HepG2 (cell line): ENCODE measurements around the gene SLC7A11. TPM values are rescaled to one million over a fixed set of nuclear protein-coding genes. Genes with fewer than 3 reads are reported as not detected.

Experiments
- ATAC-seq: fragments of 200-7000 bp; cut with Tn5 transposase; 3 replicates; pipeline ENCODE4 v1.9.1; 2020; ENCODE audit warnings: mild to moderate bottlenecking, moderate library complexity
- BruUV-seq: library from RNA; stranded (reverse); fragments of 400-500 nt; replicated peaks from 2 replicates; lab custom pipeline; 2021; lab: Mats Ljungman, UMichigan
- CTCF ChIA-PET: fragments of 300-600 bp; formaldehyde crosslinking; extraction: SDS; loops from one replicate; lab custom pipeline; 2021; ENCODE audit warnings: low total read pairs, inconsistent platforms, low intra/inter-chr PET ratio; lab: Yijun Ruan, JAX
- POLR2A ChIA-PET: fragments of 350-600 bp; sonication (Branson Sonifier 250); formaldehyde crosslinking; loops from one replicate; lab custom pipeline; 2020; ENCODE audit warnings: antibody characterized with exemption, inconsistent platforms; lab: Yijun Ruan, JAX
- DNase-seq: peaks from one replicate; pipeline ENCODE4 v3.0.0-alpha.2; 2015; ENCODE audit warnings: low spot score
- FAIRE-seq: peaks from 3 replicates; lab custom pipeline; 2011; peaks lifted over from hg19 to GRCh38; lab: Jason Lieb, UNC
- H2AFZ ChIP-seq: one replicate; pipeline ENCODE4 v1.6.1; 2011; ENCODE audit warnings: low read length, inconsistent platforms
- H3K27ac ChIP-seq: fragments of 300-600 bp; 3 replicates; pipeline ENCODE4 v1.8.0; 2011; ENCODE audit warnings: mixed run types, mild to moderate bottlenecking, mixed read lengths, low read length, inconsistent platforms; ENCODE audit not compliant: insufficient read depth; ENCODE audit errors: extremely low read length
- H3K27me3 ChIP-seq, 2 experiments: fragments of 200-600 bp in 1 of 2; 2 replicates in 1 of 2; 3 replicates in 1 of 2; pipeline versions ENCODE4 v1.6.0 to v1.8.0; 2011; ENCODE audit warnings: low read length in 2 of 2, mild to moderate bottlenecking in 2 of 2, moderate library complexity in 2 of 2, inconsistent platforms in 1 of 2; ENCODE audit not compliant: insufficient read depth in 2 of 2, control insufficient read depth in 1 of 2
- H3K36me3 ChIP-seq, 2 experiments: fragments of 200-600 bp in 1 of 2; replicated peaks in 1 of 2; 2 replicates in 1 of 2; 3 replicates in 1 of 2; pipeline versions ENCODE4 v1.5.1 to v1.8.0; 2011; ENCODE audit warnings: low read length in 2 of 2, inconsistent platforms in 1 of 2; ENCODE audit not compliant: insufficient read depth in 2 of 2, control insufficient read depth in 1 of 2
- H3K4me1 ChIP-seq: 2 replicates; pipeline ENCODE4 v1.5.1; 2012; ENCODE audit warnings: low read length, inconsistent platforms; ENCODE audit not compliant: insufficient read depth
- H3K4me2 ChIP-seq: 2 replicates; pipeline ENCODE4 v1.6.0; 2011; ENCODE audit warnings: low read depth, low read length, inconsistent platforms
- H3K4me3 ChIP-seq, 3 experiments: fragments of 200-600 bp in 1 of 3; sonication (generic), shearing (Covaris generic) in 1 of 3; replicated peaks in 1 of 3; 2 replicates each; pipeline ENCODE4 v1.5.1; 2011 to 2016; ENCODE audit warnings: low read length in 3 of 3, inconsistent platforms in 2 of 3, low read depth in 2 of 3, mild to moderate bottlenecking in 2 of 3, control low read depth in 1 of 3, mixed read lengths in 1 of 3; ENCODE audit not compliant: insufficient read depth in 1 of 3
- H3K79me2 ChIP-seq: one replicate; pipeline ENCODE4 v1.6.1; 2011; ENCODE audit warnings: low read length, inconsistent platforms; ENCODE audit not compliant: insufficient read depth
- H3K9ac ChIP-seq: 2 replicates; pipeline ENCODE4 v1.6.0; 2011; ENCODE audit warnings: mild to moderate bottlenecking, low read depth, low read length, inconsistent platforms; ENCODE audit not compliant: insufficient read depth
- H3K9me3 ChIP-seq: 2 replicates; pipeline ENCODE4 v1.5.1; 2012; ENCODE audit warnings: mild to moderate bottlenecking, low read length
- H4K20me1 ChIP-seq: 2 replicates; pipeline ENCODE4 v1.6.0; 2011; ENCODE audit warnings: inconsistent platforms, mild to moderate bottlenecking, low read length, moderate library complexity; ENCODE audit not compliant: insufficient read depth
- AHR ChIP-seq: IDR thresholded peaks from 2 replicates; pipeline ENCODE4 v1.6.1; 2018; ENCODE audit warnings: missing genetic modification reagents, missing compliant biosample characterization
- MLX ChIP-seq: IDR thresholded peaks from 2 replicates; pipeline ENCODE4 v1.6.1; 2016
- PAF1 ChIP-seq: IDR thresholded peaks from 2 replicates; pipeline ENCODE4 v1.6.1; 2016; ENCODE audit warnings: missing genetic modification reagents, missing compliant biosample characterization
- POLR2G ChIP-seq: fragments of 200-400 bp; formaldehyde crosslinking; IDR thresholded peaks from 2 replicates; pipeline ENCODE4 v1.6.1; 2018; ENCODE audit warnings: mild to moderate bottlenecking, low read depth, low read length, moderate library complexity
- RNF219 ChIP-seq: sonication (generic); formaldehyde crosslinking; IDR thresholded peaks from 2 replicates; pipeline ENCODE4 v1.5.0; 2020; ENCODE audit warnings: mild to moderate bottlenecking, missing genetic modification reagents
- SIX4 ChIP-seq: sonication (generic); formaldehyde crosslinking; IDR thresholded peaks from 2 replicates; pipeline ENCODE4 v1.4.0; 2020; ENCODE audit warnings: missing genetic modification reagents
- SNAI1 ChIP-seq: sonication (generic); formaldehyde crosslinking; IDR thresholded peaks from 2 replicates; pipeline ENCODE4 v1.5.0; 2020; ENCODE audit warnings: mild to moderate bottlenecking, missing genetic modification reagents, borderline replicate concordance
- U2AF1 ChIP-seq: fragments of 200-400 bp; formaldehyde crosslinking; optimal IDR thresholded peaks from 2 replicates; pipeline ENCODE3; 2017; ENCODE audit warnings: mild to moderate bottlenecking, low read depth, low read length
- ZNF18 ChIP-seq: sonication (generic); formaldehyde crosslinking; IDR thresholded peaks from 2 replicates; pipeline ENCODE4 v1.8.0; 2022; ENCODE audit warnings: mild to moderate bottlenecking, missing genetic modification reagents; ENCODE audit not compliant: insufficient replicate concordance
- ZNF530 ChIP-seq: sonication (generic); formaldehyde crosslinking; IDR thresholded peaks from 2 replicates; pipeline ENCODE4 v1.5.0; 2020; ENCODE audit warnings: low read depth, mild to moderate bottlenecking, missing genetic modification reagents
- WGBS: methylation state at CpG from one replicate; pipeline ENCODE4 v1.1.6; 2017; ENCODE audit warnings: low lambda C conversion rate; 5-methylcytosine and 5-hydroxymethylcytosine counted together
- in situ Hi-C: cut with HindIII; loops from 2 replicates; pipeline ENCODE4 v1.10.0; 2017; ENCODE audit warnings: low pct_unique_long_range_greater_than_20kb; ENCODE audit not compliant: extremely low pct_ligation_motif_present
- intact Hi-C: fragments of 100-400 bp; cut with micrococcal nuclease; formaldehyde crosslinking; loops from one replicate; pipeline ENCODE4 v1.10.0; 2022; ENCODE audit not compliant: unreplicated experiment
- polyA plus RNA-seq, 8 experiments: library from polyadenylated mRNA; depleted of rRNA in 3 of 8; stranded (reverse) in 7 of 8; unstranded in 1 of 8; fragments of >200 nt; fragmentation: Illumina TruSeq in 4 of 8; extraction: Trizol in 4 of 8; gene quantifications; 2 replicates each; pipeline versions ENCODE4 v1.2.1 to v1.2.3, GENCODE V29; 2011 to 2016; ENCODE audit warnings: low read depth in 4 of 8, missing spikeins in 1 of 8, mixed read lengths in 1 of 8; ENCODE audit not compliant: insufficient read depth in 1 of 8
- total RNA-seq, 5 experiments: library from RNA; depleted of rRNA; stranded (reverse); fragments of >200 nt; fragmentation: Illumina TruSeq; extraction: Trizol; gene quantifications; 2 replicates each; pipeline ENCODE4 v1.2.3, GENCODE V29; 2016; ENCODE audit warnings: low read depth in 1 of 5

Gene SLC7A11
- total and polyA plus RNA-seq, 2 of the 13 experiments (the other 11 are each of a cell fraction or from before 2014, with no cell fraction given) = 15.7 to 17.5 TPM

GRCh38 chr4:138241281-138242075 lies 671 bp downstream of the SLC7A11 start (continued):
- no peak for TF ChIP-seq SNAI1 (CRISPR knock-in tag)
- TF ChIP-seq AHR (CRISPR knock-in tag) = no peak
- no peak for TF ChIP-seq PAF1 (CRISPR knock-in tag)
- no peak for TF ChIP-seq U2AF1
- TF ChIP-seq POLR2G = no peak
- TF ChIP-seq MLX (CRISPR knock-in tag) = no peak
- TF ChIP-seq SIX4 (CRISPR knock-in tag) = no peak

- Histone ChIP-seq H3K9me3 (no peaks in the 10 kb centered on the region), H3K27ac (peak overlapping the region; percentile 14), H3K79me2 (peaks cover 63% of the 10 kb centered on the region), H3K4me2 (peak overlapping the region; percentile 83), H4K20me1 (peaks cover 28% of the 10 kb centered on the region; the same call in 1 of the 2 replicates), H3K36me3 (peaks cover 0 to 20% of the 10 kb centered on the region in 2 experiments; a peak in 4 of 5 replicates), H2AFZ (no peak overlapping the region), H3K27me3 (no peaks in the 10 kb centered on the region; a peak in 1 of 5 replicates), H3K4me1 (peaks cover 40% of the 10 kb centered on the region), H3K9ac (peak overlapping the region; percentile 90), H3K4me3 (peak overlapping the region; percentile 77 to 96 (median 83))
- intact Hi-C loops (no loop called here), in situ Hi-C loops (no loop called here)
- BruUV-seq = no TSS peak
- no peak for ATAC-seq
- no peak for FAIRE-seq
- CTCF ChIA-PET = no interaction called here
- 0% methylated on average over 1 of the region's 1 CpG for WGBS
- no peak for DNase-seq
- POLR2A ChIA-PET = interaction anchor here (1.0 to 2.3 kb wide), 3 partner anchors 9 to 140 kb away, joined by 3 to 8 read pairs (median 3); no protein-coding TSS in a partner anchor
- TF ChIP-seq ZNF530 (CRISPR knock-in tag) (no peak), RNF219 (CRISPR knock-in tag) (no peak), ZNF18 (CRISPR knock-in tag) (no peak)
Measured at GRCh38 chr4:138239491-138239890, 2.7 kb downstream of the SLC7A11 start.
